ENCODE measurements around the gene CPS1.

CPS1 gene

DNA sequence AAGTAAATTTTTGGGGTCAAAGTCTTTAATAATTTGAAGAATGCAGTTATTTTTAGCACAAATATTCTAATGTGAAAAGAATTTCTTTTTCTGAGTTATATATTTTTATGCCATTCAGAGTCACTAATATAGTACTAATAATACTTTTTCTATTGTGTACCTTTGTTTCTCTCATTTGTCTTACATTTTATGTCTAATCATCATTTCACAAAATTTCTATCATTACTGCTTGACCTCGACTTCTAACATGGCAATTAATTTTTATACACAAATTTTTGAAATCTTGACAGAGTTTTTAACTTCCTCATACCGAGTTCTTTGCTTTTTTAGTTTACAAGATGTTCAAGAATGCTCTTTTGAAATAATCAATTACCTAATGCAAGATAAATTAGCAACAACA is 8.4 kb upstream of the CPS1 start:
- no peak for DNase-seq

DNA sequence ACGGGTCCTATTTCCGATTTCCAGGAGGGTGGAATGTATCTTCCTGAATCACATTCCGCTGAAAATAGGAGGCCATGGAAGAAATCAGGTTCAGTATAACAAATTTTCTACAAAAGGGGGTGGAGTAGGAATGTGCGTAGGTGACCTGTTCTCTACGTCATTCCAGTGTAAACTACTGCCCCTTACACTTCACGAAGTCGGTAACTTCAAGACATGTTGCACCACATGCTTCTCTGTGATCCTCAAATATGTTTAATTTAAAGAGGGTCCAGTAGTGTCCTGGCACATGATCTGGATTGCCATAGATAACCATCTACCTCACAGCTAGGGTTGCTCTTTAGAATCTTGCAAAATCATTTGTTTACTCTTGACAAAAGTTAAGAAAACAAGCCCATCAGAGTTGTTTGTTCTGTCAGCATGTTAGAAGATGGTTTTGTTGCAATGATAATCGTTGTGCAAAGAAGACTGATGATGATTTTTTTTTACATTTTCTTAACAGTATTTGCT is 7.5 kb upstream of the CPS1 start:
- no peak for DNase-seq

DNA sequence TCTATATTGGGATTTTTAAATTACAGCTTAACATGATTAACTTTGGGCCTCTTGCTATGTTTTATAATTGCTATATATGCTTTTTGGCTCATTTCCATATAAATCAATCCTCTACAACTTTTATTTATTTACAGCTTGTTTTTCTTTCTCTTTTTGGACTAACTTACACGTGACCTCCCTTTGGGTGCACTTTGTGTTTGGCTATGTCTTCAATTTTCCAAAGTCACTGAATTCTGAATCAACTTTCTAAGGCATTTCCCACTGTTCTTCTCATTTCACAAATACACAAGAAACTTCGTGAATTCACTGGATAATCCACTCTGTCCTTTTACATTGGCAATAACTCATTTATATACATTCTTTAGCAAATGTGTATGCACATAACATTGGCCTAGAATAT is 5.4 kb upstream of the CPS1 start:
- no peak for DNase-seq

DNA sequence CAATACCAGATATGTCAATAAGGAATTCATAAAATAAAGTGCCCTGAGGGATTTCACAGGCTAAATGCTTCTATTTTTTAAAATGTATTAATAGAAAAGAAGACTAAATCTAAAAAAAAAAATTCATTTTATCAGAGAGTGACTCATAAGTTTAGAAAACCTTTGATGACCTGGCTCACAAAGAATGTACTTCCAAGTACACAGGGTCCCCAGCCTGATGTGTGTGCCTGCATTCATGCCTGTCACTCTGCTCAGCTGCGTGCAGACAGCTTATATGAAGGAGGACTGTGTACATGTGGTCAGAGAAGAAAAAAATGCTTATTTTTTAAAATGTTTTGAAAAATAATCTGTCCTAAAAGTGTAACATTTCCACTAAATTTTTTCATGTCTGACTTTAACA is 3.0 kb upstream of the CPS1 start:
- DNase-seq: no peak

DNA sequence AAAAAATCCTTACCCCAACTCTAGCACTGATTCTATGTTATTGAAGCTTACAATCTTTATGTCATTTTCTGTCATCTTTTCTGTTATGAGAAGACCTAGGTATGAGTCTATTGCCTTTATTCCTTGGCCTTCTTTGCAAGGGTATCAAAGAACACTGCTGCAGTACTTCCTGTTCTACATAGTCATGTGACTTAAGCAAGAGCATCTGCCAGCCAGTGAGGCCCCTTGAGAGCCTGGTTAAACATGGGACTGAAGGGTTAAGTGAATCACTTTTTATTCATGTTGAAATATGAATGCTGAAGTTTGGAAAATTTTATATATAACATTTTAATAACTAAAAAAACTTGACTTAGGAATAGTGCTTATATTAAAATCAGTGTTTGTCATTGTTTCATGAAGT is 844 bp upstream of the CPS1 start:
- DNase-seq: no peak

DNA sequence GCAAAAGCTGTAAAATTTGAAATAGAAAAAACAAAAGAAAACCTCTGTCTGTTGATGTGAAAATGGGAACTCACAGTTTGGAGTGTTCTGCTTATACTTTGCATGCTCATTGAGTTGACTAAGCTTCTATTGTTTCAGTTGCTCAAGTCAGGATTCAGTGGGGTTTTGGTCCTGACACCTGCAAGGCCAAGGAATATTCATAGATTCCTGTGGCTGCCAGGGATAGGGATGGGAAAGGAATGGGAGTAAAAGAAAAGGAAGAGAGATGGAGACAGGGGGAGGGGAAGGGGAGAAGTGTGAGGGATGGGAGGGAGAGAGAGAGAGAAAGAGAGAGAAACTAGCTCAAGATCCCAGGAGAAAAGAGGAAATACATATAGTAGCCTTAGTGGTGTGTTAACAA is 1.3 kb downstream of the CPS1 start:
- no peak for DNase-seq

DNA sequence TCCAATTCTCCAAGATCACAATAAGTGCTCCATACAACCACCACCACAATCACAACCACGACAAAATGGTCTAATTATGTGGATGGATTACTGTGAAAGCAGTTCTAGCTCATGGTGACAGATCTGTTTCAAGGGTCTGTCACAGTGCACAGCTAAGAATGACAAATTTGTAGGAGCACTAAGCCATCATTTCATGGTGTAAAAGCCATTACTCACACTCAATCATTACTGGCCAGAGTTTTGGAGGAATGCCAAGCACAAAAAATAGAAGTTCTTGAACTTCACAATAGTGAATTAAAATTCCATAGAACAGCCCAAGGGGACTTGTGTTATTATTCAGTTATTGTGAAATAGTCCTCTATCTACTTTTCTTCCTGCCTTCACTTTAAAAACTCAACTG is 2.3 kb downstream of the CPS1 start:
- DNase-seq: no peak

DNA sequence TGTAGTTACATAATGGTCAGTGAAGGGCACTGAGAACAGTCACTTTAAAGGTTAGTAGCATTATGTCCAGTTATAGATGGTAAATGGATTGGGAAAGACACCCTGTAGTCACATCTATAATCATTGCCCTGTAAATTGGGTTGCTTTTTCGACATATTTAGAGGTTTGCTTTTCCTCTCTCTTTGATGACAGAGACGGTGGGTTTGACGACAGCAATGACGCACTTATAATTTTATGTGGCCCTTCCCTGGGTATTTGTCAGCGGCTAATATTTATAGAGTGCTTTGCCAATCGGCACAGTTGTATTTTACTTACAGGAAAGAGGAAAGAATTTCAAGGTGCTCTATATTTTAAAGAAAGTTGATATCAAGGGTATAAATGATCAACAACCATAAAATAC is 2.8 kb downstream of the CPS1 start:
- no peak for DNase-seq

DNA sequence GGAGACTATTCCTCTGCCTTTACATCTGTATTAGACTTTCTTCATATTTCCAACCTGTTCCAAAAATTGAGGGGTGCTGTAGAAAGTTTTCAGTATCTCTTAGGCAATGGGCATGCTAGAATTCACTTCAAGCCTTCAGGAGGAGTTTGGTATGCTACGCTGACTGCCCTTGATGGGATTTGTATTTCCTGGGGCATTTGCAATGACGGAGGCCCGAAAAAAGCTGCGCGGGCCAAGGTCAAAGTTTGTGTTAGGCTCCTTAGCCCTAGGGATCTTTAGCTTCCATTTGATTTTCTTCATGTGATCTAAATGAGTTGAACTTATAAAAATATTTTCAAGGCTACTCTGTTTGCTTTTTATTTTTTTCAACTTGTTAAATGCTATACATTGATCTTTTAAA is 5.1 kb downstream of the CPS1 start:
- DNase-seq: no peak

DNA sequence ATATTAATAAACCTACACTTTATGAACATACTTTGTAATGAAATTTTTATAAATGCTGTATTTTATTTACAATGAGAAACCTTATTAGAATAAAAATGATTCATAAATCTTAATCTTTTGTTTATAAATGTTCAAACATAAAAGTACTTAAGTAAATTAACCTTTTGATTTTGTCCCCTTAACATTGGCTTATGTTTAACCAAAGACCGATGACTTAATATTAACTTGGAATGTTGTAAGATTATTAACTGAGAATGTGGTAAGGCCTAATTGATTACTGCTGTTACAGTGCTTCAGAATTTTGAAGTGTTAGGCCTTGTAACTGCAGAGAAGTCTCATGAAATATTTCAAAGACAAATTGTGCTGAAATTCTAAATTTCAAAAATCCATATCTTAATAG is 5.7 kb downstream of the CPS1 start:
- DNase-seq: no peak

DNA sequence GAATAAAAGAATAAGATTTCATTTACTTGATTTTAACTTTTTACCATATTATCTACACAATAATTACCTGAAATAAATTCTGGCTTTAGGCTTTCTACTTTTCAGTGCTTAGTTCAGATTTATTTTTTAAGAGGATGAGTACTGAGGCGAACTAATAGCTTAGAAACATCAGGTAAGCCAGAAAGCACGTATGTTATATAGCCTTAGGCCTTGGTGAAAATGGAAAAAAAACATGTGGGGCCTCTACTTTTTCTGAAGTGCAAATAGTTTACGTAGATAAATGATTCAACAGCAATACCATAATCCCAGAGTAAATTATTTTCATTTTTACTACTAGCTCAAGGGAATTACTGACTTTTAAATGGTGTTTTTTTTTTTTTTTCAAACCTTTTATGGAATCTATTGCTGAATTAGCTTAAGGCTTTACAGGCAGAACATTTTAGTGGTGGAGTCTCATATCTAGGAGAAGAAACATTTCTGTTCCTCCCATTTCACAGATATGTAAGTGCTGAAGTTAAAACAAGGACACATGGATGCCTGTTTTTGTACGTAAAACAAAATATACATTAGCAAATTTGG is 6.2 kb downstream of the CPS1 start:
- DNase-seq: no peak

DNA sequence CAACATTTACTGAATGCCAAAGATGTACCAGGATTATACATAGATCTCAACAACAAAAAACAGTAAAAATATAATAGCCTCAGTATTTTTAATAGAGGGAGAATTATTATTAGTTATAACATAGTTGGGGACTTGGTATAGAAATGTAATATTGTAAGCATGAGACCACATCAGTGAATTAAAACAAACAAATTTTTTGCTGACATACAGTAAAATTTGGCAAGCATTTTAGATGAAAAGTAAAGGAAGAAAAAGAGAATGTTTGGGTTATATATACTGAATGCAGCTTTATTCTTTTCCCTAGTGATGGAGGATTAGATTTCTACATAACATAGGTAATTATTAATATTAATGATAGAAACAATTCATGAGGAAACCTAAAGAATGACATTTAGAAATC is 10.9 kb downstream of the CPS1 start:
- DNase-seq: no peak

DNA sequence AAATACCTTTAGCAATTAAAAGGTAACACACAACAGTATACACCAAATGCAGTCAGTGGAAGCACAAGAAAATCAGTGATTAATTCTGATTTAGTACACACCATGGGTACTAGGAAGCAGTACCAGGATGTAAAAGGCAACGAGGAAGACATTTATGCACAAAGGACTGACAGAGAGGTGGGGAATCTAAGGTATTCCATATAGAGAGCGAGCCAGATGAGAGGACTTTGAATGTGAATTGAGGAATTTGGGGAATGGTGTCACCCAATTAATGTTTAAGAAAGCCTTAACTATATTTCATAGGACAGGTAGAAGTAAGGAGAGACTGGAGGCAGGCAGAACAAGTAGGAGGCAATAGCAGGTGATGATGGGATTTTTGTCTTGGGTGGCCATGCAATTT is 11.7 kb downstream of the CPS1 start:
- DNase-seq: no peak

DNA sequence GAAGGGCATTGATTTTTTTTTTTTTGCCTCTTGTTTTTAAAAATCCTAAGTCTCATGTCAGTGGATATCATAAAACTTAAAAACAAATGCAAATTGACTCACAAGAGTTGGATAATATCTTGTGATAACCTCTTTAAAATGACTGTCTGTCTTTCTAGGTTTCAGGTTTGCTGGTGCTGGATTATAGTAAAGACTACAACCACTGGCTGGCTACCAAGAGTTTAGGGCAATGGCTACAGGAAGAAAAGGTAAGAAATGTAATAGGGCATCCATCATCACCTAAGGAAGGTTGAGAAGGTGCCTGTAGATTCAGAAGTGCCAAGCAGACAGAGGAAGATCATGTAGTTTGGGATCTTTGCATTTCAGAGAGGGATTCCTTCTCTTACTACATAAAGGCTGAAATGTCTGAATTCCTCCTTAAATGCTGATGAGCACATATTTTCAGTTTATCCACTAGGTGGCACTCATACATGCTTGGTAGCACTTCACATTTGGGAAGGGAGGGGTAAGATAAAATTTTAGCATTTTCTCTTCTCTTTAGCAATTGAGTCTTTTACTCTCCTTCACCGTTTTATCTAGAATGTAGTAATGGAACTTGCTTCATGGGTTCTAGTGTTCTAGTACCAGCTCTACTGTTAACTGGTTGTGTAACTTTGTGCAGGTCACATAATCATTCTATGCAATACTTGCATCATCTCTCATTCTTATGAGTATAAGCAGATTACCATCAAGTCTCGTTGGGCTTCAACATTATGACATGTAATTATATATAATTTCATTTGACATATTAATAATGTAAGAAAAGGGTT is 21.1 kb downstream of the CPS1 start:
- DNase-seq: peak; percentile 48

DNA sequence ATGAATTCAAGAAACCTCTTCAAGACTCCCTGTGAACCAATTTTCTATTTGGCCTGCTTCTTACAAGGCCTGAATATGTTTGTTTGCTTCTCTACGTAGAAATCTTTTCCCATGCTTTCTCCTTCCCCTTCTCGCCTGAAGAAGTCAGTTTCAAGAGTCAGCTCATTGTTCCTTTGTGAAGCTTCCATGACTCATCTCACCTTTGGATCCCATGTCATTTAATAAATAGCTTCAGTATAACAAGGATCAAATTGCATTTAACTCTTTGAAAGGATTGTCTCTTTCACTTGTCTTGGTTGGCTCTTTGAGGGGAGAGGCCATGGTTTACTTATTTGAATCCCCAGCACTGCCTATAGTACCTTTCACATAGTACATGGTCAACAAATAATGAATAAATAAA is 28.4 kb downstream of the CPS1 start:
- no peak for DNase-seq

DNA sequence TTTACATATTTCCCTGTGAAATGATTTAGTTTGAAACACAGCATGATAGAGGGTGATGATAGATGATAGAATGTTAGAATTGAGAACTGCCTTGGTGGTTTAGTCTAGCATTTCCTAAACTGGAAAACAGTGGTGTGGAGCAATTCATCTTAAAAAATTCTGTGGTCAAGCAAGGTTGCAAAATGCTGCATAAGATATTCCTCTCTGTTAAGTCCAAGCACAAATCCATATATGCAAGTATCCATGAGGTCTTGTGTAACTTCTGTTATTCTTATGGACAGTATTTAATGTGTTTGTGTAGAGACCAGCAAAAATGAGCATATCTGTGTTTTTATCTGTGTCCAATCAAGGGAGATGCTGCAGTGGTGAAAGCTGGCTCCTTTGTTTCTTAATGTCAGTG is 30.0 kb downstream of the CPS1 start:
- DNase-seq: no peak

DNA sequence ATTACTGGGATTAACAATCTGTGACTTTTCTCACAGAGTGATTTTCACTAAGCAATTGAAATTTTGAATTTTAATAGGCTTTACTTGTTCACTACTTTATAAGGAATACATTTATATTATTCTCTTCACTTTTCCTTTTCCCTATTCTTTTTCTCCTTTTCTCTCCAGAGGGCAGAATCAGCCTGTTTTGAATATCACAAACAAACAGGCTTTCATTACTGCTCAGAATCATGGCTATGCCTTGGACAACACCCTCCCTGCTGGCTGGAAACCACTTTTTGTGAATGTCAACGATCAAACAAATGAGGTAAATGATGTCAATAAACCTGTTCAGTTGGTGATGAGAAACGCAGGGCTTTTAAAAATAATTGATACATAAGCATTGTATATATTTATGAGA is 35.3 kb downstream of the CPS1 start:
- no peak for DNase-seq

DNA sequence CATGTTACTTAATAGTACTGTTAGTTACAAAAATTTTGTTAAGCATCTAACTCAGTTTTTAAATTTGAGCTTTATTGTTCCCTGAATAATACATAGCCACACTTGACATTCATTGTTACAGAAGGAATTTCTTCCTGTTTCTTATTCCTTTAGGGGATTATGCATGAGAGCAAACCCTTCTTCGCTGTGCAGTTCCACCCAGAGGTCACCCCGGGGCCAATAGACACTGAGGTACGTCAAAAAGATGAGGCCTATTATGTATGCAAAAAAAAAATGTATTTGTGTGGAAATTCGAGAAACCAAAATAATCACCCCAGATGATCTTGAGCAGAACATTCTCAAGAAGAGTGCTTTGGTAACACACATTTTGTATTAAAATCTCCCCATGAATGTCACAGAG is 36.3 kb downstream of the CPS1 start:
- no peak for DNase-seq

DNA sequence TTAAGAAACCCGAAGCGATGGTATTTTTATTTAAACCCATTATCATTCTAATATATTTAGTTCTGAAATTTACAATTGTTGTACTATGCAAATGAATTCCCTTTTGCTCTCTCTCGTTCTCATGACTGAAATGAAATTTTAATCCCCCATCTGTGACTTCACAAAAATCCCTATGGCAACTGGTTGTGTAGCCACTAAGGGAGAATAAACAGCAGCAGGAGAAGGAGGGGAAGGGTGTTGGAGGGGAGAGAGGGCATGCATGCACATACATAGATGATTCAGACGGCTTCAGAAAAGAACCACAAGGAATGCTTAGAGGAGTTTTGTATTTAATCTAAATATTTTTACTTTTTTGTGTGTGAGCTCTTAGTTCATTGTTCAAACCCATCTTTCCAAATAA is 36.8 kb downstream of the CPS1 start:
- DNase-seq: no peak

DNA sequence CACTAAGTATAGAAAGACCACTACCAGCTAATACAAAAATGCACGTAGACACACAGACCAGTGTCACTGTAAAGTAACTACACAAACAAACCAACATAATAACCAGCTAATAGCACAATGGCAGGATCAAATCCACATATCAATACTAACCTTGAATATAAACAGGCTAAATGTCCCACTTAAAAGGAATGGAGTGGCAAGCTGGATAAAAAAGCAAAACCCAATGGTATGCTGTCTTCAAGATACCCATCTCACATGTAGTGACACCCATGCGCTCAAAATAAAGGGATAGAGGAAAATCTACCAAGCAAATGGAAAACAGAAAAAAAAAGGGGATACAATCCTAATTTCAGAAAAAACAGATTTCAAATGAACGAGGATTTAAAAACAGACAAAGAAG is 41.8 kb downstream of the CPS1 start:
- no peak for DNase-seq

DNA sequence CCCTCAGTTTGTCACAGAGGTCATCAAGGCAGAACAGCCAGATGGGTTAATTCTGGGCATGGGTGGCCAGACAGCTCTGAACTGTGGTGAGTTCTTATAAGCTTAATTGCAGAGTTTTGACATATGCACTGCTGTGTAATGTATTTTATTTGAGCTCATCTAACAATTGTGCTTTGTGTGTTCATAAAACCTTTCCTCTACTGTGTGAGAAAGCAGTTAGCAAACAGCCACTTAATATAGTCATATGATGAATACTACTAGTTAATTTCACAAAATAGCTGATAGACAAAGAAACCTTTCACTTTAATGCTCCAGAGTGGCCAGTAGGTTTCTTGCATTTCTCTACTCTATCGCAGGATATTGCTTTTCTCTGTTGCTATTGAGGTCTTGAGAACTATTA is 43.1 kb downstream of the CPS1 start:
- DNase-seq: no peak

DNA sequence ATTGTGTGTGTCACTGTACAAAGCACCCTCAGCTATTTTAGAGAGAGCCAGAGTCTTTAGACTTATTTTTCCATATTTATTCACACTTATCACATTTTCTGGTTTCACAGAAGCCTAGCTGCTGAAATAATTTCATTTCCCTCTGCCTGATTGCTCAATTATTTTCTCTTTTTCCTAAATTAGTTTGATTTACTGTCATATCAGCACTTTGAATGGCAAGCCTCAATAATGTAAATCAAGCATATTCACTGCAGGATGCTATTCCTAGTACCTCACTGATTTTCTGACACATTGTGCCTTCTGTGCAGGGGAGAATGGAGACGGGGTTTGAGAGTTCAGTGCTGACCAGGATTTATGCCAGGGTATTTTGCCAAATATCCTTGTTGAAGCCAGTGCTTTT is 48.3 kb downstream of the CPS1 start:
- no peak for DNase-seq

DNA sequence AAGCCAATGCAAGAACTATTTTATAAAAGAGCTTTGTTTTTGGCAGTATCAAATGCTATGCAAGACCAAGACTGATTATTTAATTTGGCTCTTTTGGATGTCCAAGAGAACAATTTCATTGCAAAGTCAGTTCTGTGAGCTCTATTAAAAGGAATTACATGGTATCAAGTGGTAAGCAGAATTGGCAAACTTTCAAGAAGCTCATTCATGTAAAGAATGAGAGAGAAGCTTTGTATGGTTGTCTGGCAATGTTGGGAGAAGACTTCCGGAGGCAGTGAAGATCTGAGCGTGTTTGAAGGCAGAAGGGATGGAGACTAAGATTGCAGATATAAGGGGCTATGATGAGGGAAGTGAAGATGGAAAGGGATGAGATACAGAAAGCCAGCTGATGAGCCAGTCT is 49.6 kb downstream of the CPS1 start:
- DNase-seq: no peak

DNA sequence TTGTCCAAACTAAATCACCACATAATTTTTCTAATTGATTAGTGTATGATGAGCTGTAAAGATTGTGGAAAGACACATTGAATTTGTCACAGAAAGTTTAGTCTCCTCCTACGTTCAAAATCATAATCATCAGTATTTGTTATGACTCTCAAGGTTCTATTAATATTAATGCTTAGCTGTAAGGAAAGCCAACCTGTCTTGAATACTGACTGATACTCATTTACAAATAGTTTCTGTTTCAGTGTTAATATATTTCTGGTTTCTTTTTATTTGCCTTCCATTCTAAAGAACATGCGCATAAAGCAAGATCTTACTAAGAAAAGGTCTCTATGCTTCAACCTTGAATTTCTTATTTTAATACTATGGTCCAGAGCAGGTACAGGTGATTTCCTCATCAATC is 55.1 kb downstream of the CPS1 start:
- no peak for DNase-seq

DNA sequence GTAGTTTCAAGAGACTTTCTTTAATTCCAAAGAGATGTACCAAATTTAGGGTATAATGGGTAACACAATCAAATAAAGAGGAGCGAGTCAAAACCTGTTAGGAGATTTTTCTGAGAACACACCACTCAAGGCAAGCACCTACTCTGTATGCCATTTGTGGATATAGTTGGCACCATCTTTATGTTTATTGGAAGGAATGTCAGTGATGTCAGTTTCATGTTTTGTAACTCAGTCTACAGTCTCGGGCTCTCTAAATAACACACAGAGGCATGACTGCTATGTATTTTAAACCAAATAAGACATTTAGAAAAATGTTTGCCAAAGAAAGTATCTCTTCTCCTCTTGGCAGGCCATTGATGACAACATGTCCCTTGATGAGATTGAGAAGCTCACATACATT is 59.7 kb downstream of the CPS1 start:
- DNase-seq: no peak
